Measurements from ENCODE around the gene RNPEP.

DNA sequence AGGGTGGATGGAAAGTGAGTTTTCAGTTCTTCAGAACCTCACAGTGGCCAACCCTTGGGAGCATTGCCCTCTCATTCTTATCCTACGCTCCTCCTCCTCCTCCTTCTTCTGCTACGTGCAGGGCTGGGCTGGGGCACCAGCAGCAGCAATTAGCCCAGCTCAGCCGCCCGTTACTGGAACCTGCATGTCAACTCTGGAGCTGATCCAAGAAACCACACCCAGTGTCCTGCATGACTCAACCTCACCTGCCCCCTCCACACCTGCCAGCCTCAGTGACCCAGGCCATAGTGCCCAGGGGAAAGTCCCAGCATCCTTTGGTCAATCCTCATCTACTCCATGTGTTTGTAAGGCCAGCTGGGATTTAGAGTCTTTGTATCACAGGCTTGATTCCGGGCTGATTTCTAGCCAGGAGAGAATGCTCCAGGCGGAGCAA, 40.6 kb downstream of the RNPEP start:
- no peak for TF ChIP-seq CTCF (IDR thresholded peaks at IDR 0.05)
- no peak for TF ChIP-seq POLR2A (IDR thresholded peaks at IDR 0.05)
